Renal cortex interstitium (tissue), 11 donors: ENCODE data around the gene MYO5C. TPM values are rescaled to one million over a fixed set of nuclear protein-coding genes. Genes with fewer than 3 reads are reported as not detected.

Experiments used
- DNase-seq, 11 donors: peaks; one replicate each; pipeline ENCODE4 v3.0.0-alpha.2; 2013; ENCODE audit warnings: low read depth in 9 of 11, low spot score in 4 of 11; ENCODE audit errors: extremely low read depth in 1 of 11
- polyA plus RNA-seq, 3 donors: library from polyadenylated mRNA; unstranded; fragments of 120-200 nt; gene quantifications; one replicate each; pipeline ENCODE4 v1.2.1, GENCODE V29; 2013; ENCODE audit not compliant: insufficient read length in 3 of 3

MYO5C gene
- polyA plus RNA-seq, 3 donors, result 19.6 to 30.5 (median 22.1) TPM

DNA sequence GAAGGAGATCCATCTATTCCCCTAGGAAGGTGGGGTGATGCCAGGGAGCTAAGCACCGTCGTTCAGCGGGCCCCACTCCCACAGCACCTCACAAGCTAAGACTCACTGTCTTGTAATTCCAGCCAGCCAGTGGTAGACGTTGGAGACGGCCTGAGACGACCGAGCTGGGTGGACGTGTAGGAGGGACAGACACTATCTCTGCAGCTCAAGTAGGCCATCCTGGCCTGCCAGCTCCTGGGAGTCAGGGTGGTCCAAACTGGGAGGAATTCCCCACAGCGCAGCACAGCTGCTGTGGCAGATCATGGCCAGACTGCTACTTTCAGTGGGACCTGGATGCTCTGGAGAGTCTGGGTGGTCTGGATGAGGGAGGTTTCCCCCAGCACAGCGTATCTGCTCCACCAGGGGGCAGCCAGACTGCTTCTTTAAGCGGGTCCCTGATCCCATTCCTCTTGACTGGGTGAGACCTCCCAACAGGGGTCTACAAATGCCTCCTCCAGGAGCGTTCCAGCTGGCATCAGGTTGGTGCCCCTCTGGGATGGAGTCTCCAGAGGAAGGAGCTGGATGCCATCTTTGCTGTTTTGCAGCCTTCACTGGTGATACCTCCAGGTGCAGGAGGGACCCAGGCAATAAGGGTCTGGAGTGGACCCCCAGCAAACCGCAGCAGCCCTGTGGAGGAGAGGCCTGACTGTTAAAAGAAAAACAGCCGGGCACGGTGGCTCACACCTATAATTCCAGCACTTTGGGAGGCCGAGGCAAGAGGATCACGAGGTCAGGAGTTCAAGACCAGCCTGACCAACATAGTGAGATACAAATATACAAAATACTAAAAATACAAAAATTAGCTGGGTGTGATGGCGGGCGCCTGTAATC lies 132.0 kb downstream of the MYO5C start:
- DNase-seq, result no peak

DNA sequence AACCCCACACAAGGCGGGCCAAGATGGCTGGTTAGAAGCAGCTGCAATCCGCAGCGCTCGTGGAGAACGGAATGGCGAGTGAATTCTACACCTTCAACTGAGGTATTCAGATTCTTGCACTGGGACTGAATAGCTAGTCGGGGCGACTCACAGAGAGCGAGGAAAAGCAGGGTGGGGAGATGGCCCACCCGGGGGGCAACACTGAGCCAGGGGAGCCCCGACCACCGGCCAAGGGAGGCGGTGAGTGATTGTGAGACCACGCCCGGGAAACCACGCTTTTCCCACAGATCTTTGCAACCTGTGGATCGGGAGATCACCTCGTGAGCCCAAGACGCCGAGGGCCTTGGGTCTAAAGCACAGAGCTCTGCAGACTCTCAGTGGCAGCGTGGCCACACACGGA lies 132.7 kb downstream of the MYO5C start:
- no peak for DNase-seq

DNA sequence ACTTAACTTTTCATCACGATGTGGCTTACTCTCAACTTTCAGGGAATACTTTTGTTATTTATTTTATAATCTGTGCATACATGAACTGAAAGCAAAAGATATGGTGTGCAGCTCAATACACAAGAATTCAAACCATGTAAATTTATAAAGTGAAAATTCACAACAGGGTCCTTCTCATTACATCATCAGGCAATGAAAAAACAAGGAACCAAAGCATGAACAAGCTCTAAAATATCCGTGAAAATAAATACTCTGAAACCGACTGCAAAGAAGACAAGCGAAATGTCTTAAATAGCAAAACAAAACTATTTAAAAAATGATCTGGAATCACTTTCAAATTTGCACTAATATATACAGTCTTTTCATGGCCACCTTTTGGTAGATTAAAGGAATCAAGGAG lies 133.3 kb downstream of the MYO5C start:
- no peak for DNase-seq

DNA sequence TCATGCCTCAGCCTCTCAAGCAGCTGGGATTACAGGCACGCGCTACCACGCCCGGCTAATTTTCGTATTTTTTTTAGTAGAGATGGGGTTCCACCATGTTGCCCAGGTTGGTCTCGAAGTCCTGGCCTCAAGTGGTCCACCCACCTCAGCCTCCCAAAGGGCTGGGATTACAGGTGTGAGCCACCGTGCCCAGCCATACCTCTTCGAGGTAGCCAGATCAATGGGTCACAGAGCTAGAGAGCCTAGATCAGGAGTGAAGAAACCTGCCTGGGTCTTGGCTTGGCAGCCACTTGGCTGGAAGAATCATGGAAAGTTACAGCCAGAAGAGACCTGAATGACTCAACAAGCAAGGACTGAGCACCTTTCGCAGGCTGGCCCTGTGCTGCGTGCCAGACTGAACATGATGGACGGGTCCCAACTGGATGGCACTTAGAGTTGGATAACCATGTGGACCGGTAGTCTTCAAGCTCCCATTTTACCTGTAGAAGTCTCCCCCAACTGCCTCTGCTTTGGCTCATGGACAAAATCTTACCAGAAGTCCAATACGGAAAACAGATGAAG lies 134.1 kb downstream of the MYO5C start:
- DNase-seq, result no peak

DNA sequence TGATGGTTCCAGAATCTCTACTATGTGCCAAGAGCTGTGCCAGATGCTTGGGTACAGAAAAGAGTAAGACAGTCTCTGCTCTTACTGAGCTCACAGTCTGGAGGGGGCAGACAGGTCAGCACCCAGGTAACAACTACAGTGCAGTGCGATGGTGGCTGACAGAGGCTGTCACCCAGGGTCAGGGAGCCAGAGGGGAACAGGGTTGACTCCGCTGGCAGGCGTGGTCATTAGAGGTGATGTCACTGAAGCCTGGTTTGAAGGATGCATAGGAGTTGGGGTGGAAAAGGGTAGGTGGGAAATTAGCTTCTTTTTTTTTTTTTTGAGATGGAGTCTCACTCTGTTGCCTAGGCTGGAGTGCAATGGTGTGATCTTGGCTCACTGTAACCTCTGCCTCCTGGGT lies 136.0 kb downstream of the MYO5C start:
- DNase-seq, result no peak

DNA sequence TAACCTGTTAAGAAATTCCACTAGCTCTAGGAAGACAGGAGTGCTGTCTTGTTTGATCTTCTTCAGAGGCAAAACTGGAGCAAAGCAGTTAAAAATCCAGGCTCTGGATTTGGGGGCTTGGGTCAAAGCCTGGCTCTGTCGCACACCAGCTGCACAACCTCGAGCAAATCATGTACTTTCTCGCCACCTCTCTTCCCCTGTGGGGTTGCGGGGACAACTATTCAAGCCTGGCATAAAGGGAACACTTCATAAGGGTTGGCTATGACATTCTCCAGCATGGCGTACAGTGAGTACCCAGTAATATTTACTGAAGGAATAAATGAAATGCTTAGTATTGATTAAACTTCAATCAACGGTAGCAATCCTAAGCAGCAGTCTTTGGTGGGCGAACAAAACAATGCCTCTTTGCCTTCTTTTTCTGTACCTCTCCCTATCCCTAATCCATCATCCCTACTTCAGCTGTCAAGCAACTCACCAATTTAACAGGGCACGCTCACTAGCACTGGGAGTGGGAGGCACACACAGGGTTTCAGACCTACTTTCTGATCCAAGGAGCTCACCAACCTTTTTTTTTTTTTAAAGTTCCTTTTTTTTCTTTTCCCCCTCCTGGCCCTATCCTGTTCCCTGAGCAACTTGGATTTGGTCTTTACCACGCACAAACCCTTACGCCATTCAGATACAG lies 137.4 kb downstream of the MYO5C start:
- no peak for DNase-seq

DNA sequence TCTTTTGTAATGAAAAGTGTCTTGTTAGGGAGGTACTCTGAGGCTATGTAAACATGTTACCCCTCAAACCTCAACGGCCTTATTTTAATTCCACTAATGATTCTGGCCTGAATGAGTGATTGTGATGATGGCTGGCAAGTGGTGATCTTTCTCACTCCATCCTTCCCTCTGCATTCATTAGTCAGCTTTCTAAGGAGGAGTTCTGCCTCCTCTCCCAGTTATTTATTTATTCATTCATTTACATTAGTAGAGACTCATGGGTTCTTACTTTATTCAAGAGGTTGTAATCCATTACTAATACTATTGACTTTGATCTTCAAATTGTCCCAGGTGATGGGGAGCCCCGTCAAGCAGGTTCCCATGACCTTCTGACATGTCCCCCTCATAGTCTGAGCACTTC lies 139.7 kb downstream of the MYO5C start:
- DNase-seq, result no peak

DNA sequence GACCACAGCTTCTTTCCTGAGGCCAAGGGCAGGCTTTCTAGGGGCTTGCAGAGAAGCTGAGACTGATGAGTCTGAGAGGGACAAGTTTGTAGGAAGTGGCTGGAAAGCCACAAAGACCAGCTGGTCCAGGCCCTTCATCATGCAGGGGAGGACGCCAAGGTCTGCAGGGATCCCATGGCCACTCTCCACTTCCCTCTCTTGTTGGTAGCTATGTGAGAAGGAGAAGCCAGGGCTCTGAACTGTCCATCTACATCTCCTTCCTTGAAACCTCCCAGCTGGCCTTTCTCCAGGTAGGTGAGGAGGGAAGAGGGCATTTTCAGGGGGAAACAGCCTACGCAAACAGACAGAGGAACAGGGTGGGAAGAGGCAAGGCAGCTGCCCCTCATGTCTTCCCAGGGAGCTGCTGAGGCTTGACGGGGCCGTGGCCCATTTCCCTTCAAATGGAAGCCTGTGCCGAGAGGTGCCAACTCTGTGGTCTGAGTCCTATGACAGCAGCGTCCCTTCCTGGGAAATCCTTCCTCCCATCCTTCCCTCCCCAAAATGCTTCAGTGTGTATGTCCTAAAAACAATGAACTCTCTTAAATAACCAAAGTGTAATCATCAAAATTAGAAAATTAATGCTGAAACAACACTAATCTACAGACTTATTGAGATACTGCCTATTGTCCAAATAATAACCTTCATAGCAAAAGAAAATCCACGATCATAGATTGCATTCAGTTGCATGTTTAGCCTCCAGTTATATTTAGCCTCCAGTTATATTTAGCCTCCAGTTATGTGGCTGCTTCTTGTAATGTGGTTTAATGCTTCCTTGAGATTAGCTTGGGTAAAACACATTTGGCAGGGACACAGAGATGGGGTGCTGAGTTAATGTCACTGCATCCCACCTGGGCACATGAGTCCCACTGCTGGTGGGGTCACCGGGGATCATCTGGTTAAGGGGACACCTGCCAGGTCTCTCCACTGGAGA lies 140.4 kb downstream of the MYO5C start:
- DNase-seq, result no peak

DNA sequence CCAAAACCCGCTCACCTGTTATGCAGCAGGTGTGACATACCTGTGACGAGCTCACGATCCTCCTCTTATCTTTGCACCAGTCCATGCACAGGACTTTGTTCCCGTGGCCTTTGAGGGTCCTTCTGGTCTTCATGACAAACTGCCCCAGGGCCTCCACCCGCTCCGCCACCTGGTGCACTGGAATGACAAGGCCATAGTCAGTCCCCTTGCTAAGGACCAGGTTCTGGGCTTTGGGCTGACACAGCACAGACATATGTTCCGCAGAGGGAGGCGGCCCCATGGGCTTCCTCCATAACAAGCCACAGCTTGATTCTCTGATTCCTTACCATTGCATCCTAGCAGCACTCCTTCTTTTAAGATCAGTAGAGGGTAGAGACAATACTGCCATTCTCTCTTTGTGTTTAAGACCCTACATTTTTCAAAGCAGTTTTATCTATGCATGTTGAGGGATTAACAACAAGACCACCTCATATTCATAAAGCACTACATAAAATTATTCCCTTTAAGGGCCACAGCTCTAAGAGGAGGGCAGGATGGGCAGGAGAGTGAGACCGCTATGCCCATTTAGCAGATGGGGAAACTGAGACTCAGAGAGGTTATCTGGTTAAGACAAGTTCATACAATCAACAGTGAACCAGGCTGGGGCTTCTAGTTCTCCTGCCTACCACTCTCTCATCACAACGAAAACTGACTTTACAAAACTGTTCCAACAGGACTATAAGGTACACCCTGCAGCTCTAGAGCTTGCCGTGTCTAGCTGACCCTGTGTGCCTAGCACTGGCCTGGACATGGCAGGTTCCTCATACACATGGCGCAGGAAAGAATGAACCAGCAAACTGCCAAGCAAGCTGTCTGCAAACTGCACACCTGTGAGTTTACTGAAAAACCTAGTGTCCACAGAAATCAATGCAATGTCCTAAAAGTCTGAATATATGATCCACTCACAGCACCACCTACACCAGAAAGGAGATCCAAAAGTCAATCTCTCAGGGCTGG lies 141.4 kb downstream of the MYO5C start:
- no peak for DNase-seq

DNA sequence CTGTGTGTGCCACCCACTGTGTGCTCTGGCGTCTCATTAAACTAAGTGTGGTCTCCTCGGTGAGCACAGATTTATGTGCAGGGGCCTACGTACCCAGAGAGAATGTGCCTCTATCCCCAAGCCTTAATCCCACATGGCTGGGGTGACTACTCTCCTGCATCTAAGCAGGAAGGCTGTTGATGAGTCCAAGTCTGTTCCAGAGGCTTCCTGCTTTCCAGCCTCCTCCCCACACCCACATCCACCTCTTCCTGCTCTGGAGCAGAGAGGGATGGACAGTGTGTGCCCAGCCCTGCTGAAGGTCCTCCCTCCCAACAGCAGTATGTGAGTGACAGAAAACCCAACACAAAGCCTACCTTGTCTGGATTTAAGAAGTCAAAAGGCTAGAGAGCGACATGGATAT lies 144.3 kb downstream of the MYO5C start:
- no peak for DNase-seq

DNA sequence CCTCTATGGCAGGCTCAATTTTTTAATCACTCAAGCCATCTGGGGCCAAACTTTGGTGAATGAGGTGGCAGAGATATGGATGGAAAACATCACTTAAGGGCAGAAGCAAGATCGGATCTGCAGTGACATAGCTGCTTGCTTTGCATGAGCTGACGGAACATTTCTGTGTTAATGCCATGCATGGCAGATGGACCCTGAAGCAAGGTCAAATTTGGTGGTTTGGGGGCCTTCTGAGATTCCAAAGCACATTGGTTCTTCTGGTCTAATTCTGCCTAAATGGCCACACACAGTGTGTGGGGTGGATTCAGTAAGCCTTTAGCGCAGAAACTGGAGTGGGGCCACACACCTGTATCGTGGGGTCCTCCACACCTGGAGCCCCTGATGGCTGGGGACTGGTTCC lies 144.7 kb downstream of the MYO5C start:
- DNase-seq, result no peak

DNA sequence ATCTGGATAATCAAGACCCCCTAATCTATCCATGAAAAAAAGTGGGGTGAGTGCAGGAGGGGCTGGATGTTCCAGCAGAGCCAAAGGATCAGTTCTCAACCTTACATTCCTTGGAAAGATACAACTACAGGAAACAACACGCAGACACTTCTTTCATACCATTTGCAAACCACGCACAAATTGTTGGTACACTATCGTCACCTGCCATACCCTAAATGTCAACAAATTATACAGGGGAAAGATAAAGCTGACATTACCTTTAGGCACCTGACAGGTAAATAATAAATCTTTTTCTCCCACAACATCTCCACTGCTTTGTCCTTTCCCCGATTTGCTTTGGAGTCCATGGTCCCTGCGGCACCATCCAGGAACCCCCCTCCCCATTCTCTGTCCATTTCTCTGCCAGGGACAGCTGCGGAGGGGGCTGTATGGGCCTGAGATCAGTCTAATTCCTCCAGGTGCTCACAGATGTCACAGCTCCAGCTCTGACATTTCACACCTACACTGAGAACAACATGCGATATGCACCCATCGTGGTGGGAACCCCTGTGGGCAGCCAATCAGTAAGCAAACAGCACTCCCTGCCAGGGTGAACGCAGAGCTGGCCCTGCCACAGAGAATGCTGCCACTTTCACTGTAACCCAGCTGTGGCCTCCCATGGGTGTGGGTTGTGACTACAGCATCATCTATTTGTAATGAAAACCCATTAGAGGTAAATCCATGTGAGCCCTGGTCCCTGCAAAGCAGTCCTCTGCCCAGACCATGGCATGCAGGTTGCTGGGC lies 145.4 kb downstream of the MYO5C start:
- DNase-seq, result no peak

DNA sequence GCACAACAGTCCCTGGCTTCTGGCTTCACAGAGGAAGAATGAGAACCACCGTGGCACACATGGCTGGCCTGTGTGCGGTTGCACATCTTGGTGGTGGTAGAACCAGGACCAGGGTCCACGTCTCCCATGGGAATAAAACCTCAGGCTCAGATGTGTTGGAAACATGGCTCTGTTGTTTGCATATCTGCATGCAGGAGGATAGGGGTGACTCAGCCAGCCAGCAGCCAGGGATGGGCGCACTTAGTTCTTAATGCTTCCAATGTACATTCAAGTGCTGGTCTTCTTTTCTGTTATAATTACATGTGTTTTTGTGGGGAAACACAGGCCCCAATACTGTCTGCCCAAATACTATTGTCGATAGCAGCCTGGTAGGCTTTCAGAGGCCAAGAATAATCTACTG lies 147.2 kb downstream of the MYO5C start:
- no peak for DNase-seq

DNA sequence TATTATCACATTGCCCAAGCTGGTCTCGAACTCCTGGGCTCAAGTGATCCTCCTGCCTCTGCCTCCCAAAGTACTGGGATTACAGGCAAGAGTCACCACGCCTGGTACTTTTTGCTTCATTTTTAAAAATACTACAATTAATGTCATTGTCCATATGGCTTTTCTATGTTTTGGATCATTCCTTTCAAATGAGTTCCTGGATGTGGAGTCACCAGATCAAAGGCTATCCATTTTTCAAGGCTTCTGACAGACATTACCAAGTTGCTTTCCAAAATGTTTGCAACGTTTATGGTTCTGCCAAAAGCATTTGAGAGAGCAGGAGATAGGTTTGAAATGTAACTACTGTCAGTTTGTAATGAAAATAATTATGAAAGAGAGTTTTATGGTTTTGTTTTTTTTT lies 148.8 kb downstream of the MYO5C start:
- DNase-seq, result no peak

DNA sequence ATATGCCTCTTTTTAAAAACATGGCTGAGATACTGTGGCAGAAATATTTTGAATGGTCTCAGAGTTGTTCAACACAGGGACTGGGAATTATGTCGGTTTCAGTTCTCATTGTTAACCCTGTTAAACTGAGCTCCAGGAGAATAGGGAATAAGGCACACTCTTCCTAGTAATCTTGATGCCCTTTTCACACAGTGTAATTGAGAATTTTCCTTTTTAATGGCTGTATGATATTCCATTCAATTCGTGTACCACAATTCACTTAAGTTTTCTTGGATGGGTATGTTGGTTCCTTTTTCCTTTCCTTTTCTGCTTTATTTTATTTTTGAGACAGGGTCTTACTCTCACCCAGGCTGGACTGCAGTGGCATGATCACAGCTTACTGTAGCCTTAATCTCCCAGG lies 149.3 kb downstream of the MYO5C start:
- DNase-seq, result no peak

DNA sequence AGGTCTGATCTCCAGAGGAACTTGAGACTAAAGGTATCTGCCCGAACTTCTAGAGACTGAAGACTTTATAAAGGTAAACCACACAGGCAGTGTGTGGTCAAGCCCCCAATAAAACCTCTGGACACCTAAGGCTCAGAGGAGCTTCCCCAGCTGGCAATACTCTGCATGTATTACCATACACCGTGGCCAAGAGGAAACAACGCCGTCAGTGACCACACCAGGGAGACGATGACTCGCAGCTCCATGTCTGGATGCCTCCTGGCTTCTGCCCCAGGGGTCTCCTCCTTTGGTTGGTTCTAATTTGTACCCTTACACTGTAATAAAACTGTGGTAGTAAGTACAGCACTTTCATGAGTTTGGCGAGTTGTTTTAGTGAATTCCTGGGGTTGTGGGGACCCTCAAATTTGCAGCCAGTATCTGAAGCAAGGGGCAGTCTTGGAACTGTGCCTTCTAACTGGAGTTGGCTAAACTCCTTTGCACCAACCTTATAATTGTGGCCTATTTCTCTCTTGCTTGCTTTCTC lies 150.9 kb downstream of the MYO5C start:
- no peak for DNase-seq

DNA sequence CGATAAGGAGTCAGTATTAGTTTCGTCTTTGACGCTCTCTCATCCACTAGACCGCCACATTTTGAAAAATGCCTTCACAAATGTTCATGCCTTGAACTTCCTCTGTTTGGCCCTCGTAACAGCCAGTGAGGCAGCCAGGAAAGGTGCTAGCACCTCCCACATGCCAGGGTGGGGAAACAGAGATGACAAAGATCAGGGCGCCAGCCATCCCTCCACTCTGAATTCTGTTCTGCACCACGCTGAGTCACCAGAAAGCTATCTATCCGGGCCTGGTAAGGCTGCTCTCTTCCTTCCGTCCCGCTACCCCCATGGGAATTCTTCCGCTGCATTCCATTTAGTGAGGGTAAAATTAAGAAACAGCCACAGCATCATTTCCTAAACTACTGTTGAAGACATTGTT lies 151.7 kb downstream of the MYO5C start:
- DNase-seq, result no peak
